K562 (cell line): ENCODE data around the gene ADGRF1.

Source experiments
- HCFC1 ChIP-seq: IDR thresholded peaks from 2 replicates; pipeline ENCODE4 v1.6.1; 2012; ENCODE audit warnings: low read depth, low read length, improper control_type of control experiment
- JUN ChIP-seq, 2 experiments: sonication (generic) in 1 of 2; formaldehyde crosslinking in 1 of 2; IDR thresholded peaks; 2 replicates each; pipeline versions ENCODE4 v1.6.1 to v1.8.0; 2012 to 2022; ENCODE audit warnings: borderline replicate concordance in 2 of 2, mild to moderate bottlenecking in 2 of 2, improper control_type of control experiment in 1 of 2, low read depth in 1 of 2, low read length in 1 of 2, missing genetic modification reagents in 1 of 2
- ZNF140 ChIP-seq: fragments of 250-450 bp; sonication (Bioruptor Pico); IDR thresholded peaks from 2 replicates; pipeline ENCODE4 v1.8.0; 2021; ENCODE audit warnings: moderate library complexity, mild to moderate bottlenecking, inconsistent platforms
- TF ChIP-seq, protein P1 (sequence below): sonication (generic); formaldehyde crosslinking; IDR thresholded peaks from 2 replicates; pipeline ENCODE4 v1.9.0; 2022; ENCODE audit warnings: mild to moderate bottlenecking, missing genetic modification reagents
- TF ChIP-seq, protein P2 (sequence below): sonication (generic); formaldehyde crosslinking; IDR thresholded peaks from 2 replicates; pipeline ENCODE4 v1.8.0; 2022; ENCODE audit warnings: missing genetic modification reagents, mild to moderate bottlenecking, borderline replicate concordance
- TF ChIP-seq, protein P3 (sequence below): sonication (generic); formaldehyde crosslinking; IDR thresholded peaks from 2 replicates; pipeline ENCODE4 v1.8.0; 2022; ENCODE audit warnings: mild to moderate bottlenecking, missing genetic modification reagents

DNA sequence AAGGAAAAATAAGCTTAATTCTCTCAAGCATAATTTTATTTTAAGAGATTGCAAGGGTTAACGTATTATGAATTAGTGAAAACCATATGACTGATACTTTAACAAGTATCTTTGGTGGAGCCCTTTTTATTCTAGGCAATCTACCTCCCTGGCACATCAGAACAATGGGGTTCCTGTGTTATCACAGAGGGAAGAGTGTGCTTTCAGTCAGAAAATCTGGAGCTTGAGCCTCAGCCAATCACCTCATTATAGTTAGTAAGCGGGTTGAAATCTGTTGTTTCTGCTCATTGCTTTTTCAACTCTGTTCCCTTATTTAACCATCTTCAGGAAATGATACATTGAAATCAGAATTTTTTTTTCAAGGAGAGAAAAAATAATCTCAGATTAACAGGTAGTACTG, 391 bp downstream of the ADGRF1 start:
- TF ChIP-seq, protein P1, sequence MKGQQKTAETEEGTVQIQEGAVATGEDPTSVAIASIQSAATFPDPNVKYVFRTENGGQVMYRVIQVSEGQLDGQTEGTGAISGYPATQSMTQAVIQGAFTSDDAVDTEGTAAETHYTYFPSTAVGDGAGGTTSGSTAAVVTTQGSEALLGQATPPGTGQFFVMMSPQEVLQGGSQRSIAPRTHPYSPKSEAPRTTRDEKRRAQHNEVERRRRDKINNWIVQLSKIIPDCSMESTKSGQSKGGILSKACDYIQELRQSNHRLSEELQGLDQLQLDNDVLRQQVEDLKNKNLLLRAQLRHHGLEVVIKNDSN: no peak
- no peak for TF ChIP-seq JUN (IDR thresholded peaks at IDR 0.05; ENCODE audit: borderline replicate concordance, low read depth, low read length)
- TF ChIP-seq JUN (CRISPR knock-in tag; IDR thresholded peaks at IDR 0.05; ENCODE audit: borderline replicate concordance): no peak
- TF ChIP-seq, protein P2, sequence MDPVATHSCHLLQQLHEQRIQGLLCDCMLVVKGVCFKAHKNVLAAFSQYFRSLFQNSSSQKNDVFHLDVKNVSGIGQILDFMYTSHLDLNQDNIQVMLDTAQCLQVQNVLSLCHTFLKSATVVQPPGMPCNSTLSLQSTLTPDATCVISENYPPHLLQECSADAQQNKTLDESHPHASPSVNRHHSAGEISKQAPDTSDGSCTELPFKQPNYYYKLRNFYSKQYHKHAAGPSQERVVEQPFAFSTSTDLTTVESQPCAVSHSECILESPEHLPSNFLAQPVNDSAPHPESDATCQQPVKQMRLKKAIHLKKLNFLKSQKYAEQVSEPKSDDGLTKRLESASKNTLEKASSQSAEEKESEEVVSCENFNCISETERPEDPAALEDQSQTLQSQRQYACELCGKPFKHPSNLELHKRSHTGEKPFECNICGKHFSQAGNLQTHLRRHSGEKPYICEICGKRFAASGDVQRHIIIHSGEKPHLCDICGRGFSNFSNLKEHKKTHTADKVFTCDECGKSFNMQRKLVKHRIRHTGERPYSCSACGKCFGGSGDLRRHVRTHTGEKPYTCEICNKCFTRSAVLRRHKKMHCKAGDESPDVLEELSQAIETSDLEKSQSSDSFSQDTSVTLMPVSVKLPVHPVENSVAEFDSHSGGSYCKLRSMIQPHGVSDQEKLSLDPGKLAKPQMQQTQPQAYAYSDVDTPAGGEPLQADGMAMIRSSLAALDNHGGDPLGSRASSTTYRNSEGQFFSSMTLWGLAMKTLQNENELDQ (CRISPR knock-in tag): no peak
- no peak for TF ChIP-seq HCFC1
- TF ChIP-seq, protein P3, sequence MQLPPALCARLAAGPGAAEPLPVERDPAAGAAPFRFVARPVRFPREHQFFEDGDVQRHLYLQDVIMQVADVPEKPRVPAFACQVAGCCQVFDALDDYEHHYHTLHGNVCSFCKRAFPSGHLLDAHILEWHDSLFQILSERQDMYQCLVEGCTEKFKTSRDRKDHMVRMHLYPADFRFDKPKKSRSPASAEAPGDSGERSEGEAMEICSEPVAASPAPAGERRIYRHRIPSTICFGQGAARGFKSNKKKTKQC (CRISPR knock-in tag): no peak
- no peak for TF ChIP-seq ZNF140 (CRISPR knock-in tag)
